ENCODE measurements around the gene SPATA6.

SPATA6 gene

DNA sequence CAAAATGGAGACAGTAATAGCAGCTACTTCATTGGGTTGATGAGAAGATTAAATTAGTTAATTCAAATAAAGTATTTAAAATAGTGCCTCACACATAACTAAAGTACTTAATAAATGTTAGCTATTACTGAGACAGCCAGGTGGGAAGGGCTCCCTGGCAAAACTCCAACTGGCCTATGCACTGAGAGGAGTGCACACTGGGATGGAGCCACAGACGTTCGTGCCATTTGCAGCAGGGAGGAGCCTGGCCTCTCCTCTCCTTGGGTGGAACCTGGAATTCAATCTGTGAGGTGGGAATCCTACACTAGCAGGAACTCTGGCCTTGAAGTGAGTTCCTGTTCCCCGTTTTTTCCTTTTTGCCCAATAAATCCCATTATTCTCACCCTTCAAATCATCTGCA is 221.4 kb downstream of the SPATA6 start:
- Histone ChIP-seq H3K36me3 (ENCODE audit: control insufficient read depth in 2 of 2, insufficient read depth in 1 of 2, low read length in 2 of 2) (no peaks in the 10 kb centered on the region), H3K4me3 (ENCODE audit: low read depth, low read length) (no peak overlapping the region), H3K9me3 (ENCODE audit: control insufficient read depth, insufficient read depth, low read depth, low read length) (no peaks in the 10 kb centered on the region), H3K4me1 (ENCODE audit: control insufficient read depth, insufficient read depth, low read length) (no peaks in the 10 kb centered on the region), H3K27ac (ENCODE audit: extremely low read depth, low read depth, low read length) (no peak overlapping the region)
- ChIA-PET CTCF (interaction anchor here (0.6 to 1.6 kb wide), 4 partner anchors 15 to 157 kb away, joined by 3 read pairs; no protein-coding TSS in a partner anchor), POLR2A (no interaction called here)
- TF ChIP-seq, protein P1, sequence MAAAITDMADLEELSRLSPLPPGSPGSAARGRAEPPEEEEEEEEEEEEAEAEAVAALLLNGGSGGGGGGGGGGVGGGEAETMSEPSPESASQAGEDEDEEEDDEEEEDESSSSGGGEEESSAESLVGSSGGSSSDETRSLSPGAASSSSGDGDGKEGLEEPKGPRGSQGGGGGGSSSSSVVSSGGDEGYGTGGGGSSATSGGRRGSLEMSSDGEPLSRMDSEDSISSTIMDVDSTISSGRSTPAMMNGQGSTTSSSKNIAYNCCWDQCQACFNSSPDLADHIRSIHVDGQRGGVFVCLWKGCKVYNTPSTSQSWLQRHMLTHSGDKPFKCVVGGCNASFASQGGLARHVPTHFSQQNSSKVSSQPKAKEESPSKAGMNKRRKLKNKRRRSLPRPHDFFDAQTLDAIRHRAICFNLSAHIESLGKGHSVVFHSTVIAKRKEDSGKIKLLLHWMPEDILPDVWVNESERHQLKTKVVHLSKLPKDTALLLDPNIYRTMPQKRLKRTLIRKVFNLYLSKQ (tag by site-specific recombination; IDR thresholded peaks at IDR 0.05; ENCODE audit: borderline replicate concordance), result no peak
- no peak for TF ChIP-seq ZNF558 (tag by site-specific recombination; IDR thresholded peaks at IDR 0.05)
- TF ChIP-seq ZNF23 (tag by site-specific recombination; IDR thresholded peaks at IDR 0.05; ENCODE audit: borderline replicate concordance), result no peak
- no peak for TF ChIP-seq ZNF133 (tag by site-specific recombination; IDR thresholded peaks at IDR 0.05)
- no peak for TF ChIP-seq ZFP41 (tag by site-specific recombination; IDR thresholded peaks at IDR 0.05; ENCODE audit: borderline replicate concordance)
- no peak for TF ChIP-seq ZNF529 (tag by site-specific recombination; IDR thresholded peaks at IDR 0.05; ENCODE audit: insufficient replicate concordance)
- TF ChIP-seq, protein P2, sequence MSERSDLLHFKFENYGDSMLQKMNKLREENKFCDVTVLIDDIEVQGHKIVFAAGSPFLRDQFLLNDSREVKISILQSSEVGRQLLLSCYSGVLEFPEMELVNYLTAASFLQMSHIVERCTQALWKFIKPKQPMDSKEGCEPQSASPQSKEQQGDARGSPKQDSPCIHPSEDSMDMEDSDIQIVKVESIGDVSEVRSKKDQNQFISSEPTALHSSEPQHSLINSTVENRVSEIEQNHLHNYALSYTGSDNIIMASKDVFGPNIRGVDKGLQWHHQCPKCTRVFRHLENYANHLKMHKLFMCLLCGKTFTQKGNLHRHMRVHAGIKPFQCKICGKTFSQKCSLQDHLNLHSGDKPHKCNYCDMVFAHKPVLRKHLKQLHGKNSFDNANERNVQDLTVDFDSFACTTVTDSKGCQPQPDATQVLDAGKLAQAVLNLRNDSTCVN (tag by site-specific recombination; optimal IDR thresholded peaks at IDR 0.05), result no peak
- no peak for TF ChIP-seq ZNF433 (tag by site-specific recombination; IDR thresholded peaks at IDR 0.05; ENCODE audit: low read depth)
- no peak for TF ChIP-seq ZNF624 (tag by site-specific recombination; IDR thresholded peaks at IDR 0.05)
- TF ChIP-seq, protein P3, sequence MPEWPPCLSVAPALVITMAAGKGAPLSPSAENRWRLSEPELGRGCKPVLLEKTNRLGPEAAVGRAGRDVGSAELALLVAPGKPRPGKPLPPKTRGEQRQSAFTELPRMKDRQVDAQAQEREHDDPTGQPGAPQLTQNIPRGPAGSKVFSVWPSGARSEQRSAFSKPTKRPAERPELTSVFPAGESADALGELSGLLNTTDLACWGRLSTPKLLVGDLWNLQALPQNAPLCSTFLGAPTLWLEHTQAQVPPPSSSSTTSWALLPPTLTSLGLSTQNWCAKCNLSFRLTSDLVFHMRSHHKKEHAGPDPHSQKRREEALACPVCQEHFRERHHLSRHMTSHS (tag by site-specific recombination; IDR thresholded peaks at IDR 0.05), result no peak
- TF ChIP-seq, protein P4, sequence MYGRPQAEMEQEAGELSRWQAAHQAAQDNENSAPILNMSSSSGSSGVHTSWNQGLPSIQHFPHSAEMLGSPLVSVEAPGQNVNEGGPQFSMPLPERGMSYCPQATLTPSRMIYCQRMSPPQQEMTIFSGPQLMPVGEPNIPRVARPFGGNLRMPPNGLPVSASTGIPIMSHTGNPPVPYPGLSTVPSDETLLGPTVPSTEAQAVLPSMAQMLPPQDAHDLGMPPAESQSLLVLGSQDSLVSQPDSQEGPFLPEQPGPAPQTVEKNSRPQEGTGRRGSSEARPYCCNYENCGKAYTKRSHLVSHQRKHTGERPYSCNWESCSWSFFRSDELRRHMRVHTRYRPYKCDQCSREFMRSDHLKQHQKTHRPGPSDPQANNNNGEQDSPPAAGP (tag by site-specific recombination; IDR thresholded peaks at IDR 0.05), result no peak
- TF ChIP-seq, protein P5, sequence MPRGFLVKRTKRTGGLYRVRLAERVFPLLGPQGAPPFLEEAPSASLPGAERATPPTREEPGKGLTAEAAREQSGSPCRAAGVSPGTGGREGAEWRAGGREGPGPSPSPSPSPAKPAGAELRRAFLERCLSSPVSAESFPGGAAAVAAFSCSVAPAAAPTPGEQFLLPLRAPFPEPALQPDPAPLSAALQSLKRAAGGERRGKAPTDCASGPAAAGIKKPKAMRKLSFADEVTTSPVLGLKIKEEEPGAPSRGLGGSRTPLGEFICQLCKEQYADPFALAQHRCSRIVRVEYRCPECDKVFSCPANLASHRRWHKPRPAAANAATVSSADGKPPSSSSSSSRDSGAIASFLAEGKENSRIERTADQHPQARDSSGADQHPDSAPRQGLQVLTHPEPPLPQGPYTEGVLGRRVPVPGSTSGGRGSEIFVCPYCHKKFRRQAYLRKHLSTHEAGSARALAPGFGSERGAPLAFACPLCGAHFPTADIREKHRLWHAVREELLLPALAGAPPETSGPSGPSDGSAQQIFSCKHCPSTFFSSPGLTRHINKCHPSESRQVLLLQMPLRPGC (tag by site-specific recombination; IDR thresholded peaks at IDR 0.05), result no peak
- TF ChIP-seq ZNF184 (tag by site-specific recombination; IDR thresholded peaks at IDR 0.05), result no peak
- no peak for TF ChIP-seq YY2 (tag by site-specific recombination; IDR thresholded peaks at IDR 0.05)

DNA sequence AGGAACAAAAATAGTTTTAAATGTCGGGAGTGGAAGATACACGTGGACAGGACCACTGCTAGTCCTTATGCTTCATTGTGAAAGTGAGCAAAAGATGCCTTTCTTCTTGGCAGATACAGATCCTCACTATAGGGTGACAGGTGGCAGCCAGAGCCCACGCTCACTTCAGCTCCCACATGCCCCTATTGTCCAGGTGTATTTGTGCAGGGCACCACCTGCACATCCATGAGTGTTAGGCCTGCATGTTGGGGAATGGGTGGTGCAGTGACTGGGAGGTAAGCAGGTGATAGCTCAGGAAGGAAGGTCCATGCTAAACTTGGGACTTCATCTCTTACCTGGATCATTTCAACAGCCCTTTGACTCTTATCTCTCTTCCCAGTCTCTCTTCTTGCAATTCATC is 222.1 kb downstream of the SPATA6 start:
- H3K9me3 ChIP-seq (ENCODE audit: control insufficient read depth, insufficient read depth, low read depth, low read length), result no peaks in the 10 kb centered on the region
- no peak overlapping the region for H3K4me3 ChIP-seq (ENCODE audit: low read depth, low read length)
- TF ChIP-seq ZNF600 (tag by site-specific recombination; IDR thresholded peaks at IDR 0.05) (no peak), ZNF292 (tag by site-specific recombination; IDR thresholded peaks at IDR 0.05; ENCODE audit: borderline replicate concordance, low read depth) (no peak)
- H3K27ac ChIP-seq (ENCODE audit: extremely low read depth, low read depth, low read length), result no peak overlapping the region
- POLR2A ChIA-PET, result no interaction called here
- CTCF ChIA-PET, result interaction anchor here (0.6 to 1.4 kb wide), 5 partner anchors 11 to 81 kb away, joined by 3 to 8 read pairs (median 3); no protein-coding TSS in a partner anchor
- no peaks in the 10 kb centered on the region for H3K4me1 ChIP-seq (ENCODE audit: control insufficient read depth, insufficient read depth, low read length)
- no peaks in the 10 kb centered on the region for H3K36me3 ChIP-seq (ENCODE audit: control insufficient read depth in 2 of 2, insufficient read depth in 1 of 2, low read length in 2 of 2)
